ENCODE results near the gene AAK1. TPM values are rescaled to one million over a fixed set of nuclear protein-coding genes. Genes with fewer than 3 reads are reported as not detected.

AAK1 gene
- polyA plus RNA-seq, 1 donor (not counting 4 experiments of a cell fraction or from before 2014, with no cell fraction given), result 12.3 TPM

DNA sequence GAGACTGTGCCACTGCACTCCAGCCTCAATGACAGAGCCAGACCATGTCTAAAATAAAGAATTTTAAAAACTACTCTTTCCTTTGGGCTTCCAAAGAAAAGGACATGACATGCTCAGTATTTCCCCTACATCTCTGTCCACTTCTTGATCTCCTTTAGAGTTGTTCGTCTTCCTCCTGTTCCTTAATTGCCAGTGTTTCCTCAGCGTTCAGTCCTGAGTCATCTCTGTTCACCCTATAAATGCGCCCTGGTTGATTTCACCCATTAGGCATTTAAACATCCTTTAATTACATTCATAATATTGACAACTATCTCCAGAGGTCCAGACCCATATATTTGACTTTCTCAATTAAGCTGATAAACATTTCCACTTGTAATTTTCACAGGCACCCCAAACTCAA, 64.0 kb downstream of the AAK1 start:
- TF ChIP-seq, protein P1, sequence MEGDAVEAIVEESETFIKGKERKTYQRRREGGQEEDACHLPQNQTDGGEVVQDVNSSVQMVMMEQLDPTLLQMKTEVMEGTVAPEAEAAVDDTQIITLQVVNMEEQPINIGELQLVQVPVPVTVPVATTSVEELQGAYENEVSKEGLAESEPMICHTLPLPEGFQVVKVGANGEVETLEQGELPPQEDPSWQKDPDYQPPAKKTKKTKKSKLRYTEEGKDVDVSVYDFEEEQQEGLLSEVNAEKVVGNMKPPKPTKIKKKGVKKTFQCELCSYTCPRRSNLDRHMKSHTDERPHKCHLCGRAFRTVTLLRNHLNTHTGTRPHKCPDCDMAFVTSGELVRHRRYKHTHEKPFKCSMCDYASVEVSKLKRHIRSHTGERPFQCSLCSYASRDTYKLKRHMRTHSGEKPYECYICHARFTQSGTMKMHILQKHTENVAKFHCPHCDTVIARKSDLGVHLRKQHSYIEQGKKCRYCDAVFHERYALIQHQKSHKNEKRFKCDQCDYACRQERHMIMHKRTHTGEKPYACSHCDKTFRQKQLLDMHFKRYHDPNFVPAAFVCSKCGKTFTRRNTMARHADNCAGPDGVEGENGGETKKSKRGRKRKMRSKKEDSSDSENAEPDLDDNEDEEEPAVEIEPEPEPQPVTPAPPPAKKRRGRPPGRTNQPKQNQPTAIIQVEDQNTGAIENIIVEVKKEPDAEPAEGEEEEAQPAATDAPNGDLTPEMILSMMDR (optimal IDR thresholded peaks at IDR 0.05 in 1 of 3, IDR thresholded peaks at IDR 0.05 in 1 of 3, conservative IDR thresholded peaks at IDR 0.05 in 1 of 3; ENCODE audit: extremely low read depth in 1 of 3, insufficient read depth in 2 of 3, low read length in 3 of 3), result no peak
- no peak for TF ChIP-seq EZH2 (IDR thresholded peaks at IDR 0.05; ENCODE audit: low read length)
- no peak for FAIRE-seq
- no peak for DNase-seq (ENCODE audit: low read depth, low spot score)
- Histone ChIP-seq H3K9ac (ENCODE audit: control insufficient read depth, extremely low read depth, insufficient read depth, low read length) (no peak overlapping the region), H3K27ac (ENCODE audit: control insufficient read depth, insufficient read depth, low read length) (no peak overlapping the region), H3K4me1 (ENCODE audit: control insufficient read depth, extremely low read depth, insufficient read depth, low read length) (peaks cover 15% of the 10 kb centered on the region), H3K4me3 (ENCODE audit: control insufficient read depth in 2 of 3, extremely low read depth in 1 of 3, insufficient read depth in 2 of 3, low read depth in 1 of 3, low read length in 3 of 3) (no peak overlapping the region), H2AFZ (ENCODE audit: control insufficient read depth, low read length) (no peak overlapping the region), H3K36me3 (ENCODE audit: control insufficient read depth in 2 of 2, extremely low read depth in 1 of 2, insufficient read depth in 2 of 2, low read length in 2 of 2) (no peaks in the 10 kb centered on the region), H4K20me1 (ENCODE audit: control insufficient read depth, extremely low read depth, insufficient read depth, low read length) (no peaks in the 10 kb centered on the region), H3K9me3 (ENCODE audit: control insufficient read depth, low read depth, low read length) (no peaks in the 10 kb centered on the region), H3K27me3 (ENCODE audit: control insufficient read depth, extremely low read depth, insufficient read depth, low read length) (no peaks in the 10 kb centered on the region), H3K79me2 (ENCODE audit: control insufficient read depth, insufficient read depth, low read length) (peaks cover 34% of the 10 kb centered on the region), H3K4me2 (ENCODE audit: control insufficient read depth, extremely low read depth, insufficient read depth, low read depth, low read length) (no peak overlapping the region), H3K9me1 (ENCODE audit: control insufficient read depth, extremely low read depth, insufficient read depth, low read length) (no peaks in the 10 kb centered on the region)
- dilution Hi-C loops (cut with MboI; ENCODE audit: extremely low pct_ligation_motif_present, low sequenced_read_pairs), result no loop called here

DNA sequence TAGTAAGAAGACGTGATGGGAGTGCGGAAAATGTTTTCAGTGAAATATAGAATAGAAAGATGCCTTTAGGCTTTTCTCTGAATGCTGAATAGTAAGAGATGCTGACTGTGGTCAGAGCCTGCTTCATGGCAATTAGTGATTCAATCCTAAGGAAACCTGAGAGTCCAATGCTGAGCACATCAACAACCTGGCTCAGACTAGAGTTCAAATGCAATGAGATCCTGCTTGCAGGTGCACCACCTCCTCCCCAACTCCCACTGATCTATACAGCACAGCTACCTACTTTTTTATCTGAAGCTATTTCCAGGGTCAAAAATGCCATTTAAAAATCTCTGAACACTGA, 65.4 kb downstream of the AAK1 start:
- Histone ChIP-seq H3K36me3 (ENCODE audit: control insufficient read depth in 2 of 2, extremely low read depth in 1 of 2, insufficient read depth in 2 of 2, low read length in 2 of 2) (no peaks in the 10 kb centered on the region), H3K4me2 (ENCODE audit: control insufficient read depth, extremely low read depth, insufficient read depth, low read depth, low read length) (no peak overlapping the region), H3K4me3 (ENCODE audit: control insufficient read depth in 2 of 3, extremely low read depth in 1 of 3, insufficient read depth in 2 of 3, low read depth in 1 of 3, low read length in 3 of 3) (no peak overlapping the region), H3K27me3 (ENCODE audit: control insufficient read depth, extremely low read depth, insufficient read depth, low read length) (no peaks in the 10 kb centered on the region), H3K9me3 (ENCODE audit: control insufficient read depth, low read depth, low read length) (no peaks in the 10 kb centered on the region), H3K9ac (ENCODE audit: control insufficient read depth, extremely low read depth, insufficient read depth, low read length) (no peak overlapping the region), H4K20me1 (ENCODE audit: control insufficient read depth, extremely low read depth, insufficient read depth, low read length) (no peaks in the 10 kb centered on the region), H3K79me2 (ENCODE audit: control insufficient read depth, insufficient read depth, low read length) (peaks cover 29% of the 10 kb centered on the region), H3K27ac (ENCODE audit: control insufficient read depth, insufficient read depth, low read length) (no peak overlapping the region), H3K9me1 (ENCODE audit: control insufficient read depth, extremely low read depth, insufficient read depth, low read length) (no peaks in the 10 kb centered on the region), H3K4me1 (ENCODE audit: control insufficient read depth, extremely low read depth, insufficient read depth, low read length) (peaks cover 15% of the 10 kb centered on the region), H2AFZ (ENCODE audit: control insufficient read depth, low read length) (no peak overlapping the region)
- dilution Hi-C loops (cut with MboI; ENCODE audit: extremely low pct_ligation_motif_present, low sequenced_read_pairs), result no loop called here
- no peak for DNase-seq (ENCODE audit: low read depth, low spot score)
- FAIRE-seq, result no peak
- TF ChIP-seq, protein P1 (optimal IDR thresholded peaks at IDR 0.05 in 1 of 3, IDR thresholded peaks at IDR 0.05 in 1 of 3, conservative IDR thresholded peaks at IDR 0.05 in 1 of 3; ENCODE audit: extremely low read depth in 1 of 3, insufficient read depth in 2 of 3, low read length in 3 of 3), result no peak
- no peak for TF ChIP-seq EZH2 (IDR thresholded peaks at IDR 0.05; ENCODE audit: low read length)

Measured in keratinocyte (primary cell).